Right renal pelvis (tissue), 4 donors: ENCODE data around the gene CPLANE1. TPM values are rescaled to one million over a fixed set of nuclear protein-coding genes. Genes with fewer than 3 reads are reported as not detected.
A peak's percentile ranks its signal among the peaks of the same experiment; 100 is the strongest.
"Not testable (repeated sequence)": the region's sequence is repeated elsewhere in the genome, so short reads cannot be mapped to it uniquely, and the experiment has no call there.

Experiments
- DNase-seq, 4 donors: peaks; one replicate each; pipeline ENCODE4 v3.0.0-alpha.2; 2013; ENCODE audit warnings: low read depth in 4 of 4, low spot score in 3 of 4, missing footprints in 1 of 4
- polyA plus RNA-seq, 4 donors: library from polyadenylated mRNA; unstranded; fragments of 120-200 nt; gene quantifications; one replicate each; pipeline ENCODE4 v1.2.1, GENCODE V29; 2013; ENCODE audit not compliant: insufficient read length in 4 of 4

The CPLANE1 gene
- polyA plus RNA-seq, 4 donors: 23.3 to 37.9 (median 30.3) TPM

DNA sequence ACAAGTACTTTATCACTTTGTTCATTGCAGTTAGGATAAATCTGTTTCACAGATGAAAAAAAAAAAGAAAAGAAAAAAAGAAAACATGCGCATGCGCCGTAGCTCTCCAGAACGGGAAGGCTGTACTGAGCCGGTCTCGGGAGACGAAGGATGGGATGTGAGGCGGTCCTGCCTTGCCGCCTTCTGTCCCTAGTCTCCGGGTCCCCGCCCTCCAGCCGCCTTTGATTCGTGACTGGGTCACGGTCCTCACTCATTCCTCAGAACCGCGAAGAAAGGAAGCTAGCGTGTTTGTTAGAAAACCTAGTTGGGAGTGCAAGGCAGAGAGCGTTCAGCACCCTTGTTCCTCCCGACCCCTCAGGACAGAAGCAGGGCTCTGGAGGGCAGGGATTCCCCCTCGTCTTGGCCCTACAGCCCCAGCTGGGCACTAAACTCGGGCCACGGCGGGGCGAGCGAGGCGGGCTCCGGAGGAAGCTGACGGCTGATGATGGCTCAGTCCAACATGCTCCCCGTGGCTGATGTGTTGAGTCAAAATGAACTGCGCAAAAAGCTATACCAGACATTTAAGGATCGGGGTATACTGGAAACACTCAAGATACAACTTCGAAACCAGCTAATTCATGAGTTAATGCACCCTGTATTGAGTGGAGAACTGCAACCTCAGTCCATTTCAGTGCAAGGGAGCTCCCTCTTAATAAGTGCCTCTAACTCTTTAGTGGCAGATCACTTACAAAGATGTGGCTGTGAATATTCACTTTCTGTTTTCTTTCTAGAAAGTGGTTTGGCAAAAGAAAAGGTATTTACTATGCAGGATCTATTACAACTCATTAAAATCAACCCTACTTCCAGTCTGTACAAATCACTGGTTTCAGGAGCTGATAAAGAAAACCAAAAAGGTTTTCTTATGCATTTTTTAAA lies 40.0 kb downstream of the CPLANE1 start:
- DNase-seq: peak in 3 of 4 donors; percentile 3 to 12 (median 4)

DNA sequence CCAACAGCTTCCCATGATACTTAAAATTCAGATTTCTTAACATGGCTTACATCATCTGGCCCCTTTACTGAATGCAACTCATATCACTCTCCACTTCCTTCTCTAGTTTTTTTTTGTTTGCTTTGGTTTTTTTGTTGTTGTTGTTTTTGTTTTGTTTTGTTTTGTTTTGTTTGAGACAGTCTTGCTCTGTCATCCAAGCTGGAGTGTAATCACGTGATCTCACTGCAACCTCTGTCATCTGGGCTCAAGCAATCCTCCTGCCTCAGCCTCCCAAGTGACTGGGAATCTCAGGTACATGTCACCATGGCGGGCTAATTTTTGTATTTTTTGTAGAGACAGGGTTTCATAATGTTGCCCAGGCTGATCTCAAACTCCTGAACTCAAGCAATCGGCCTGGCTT lies 41.4 kb downstream of the CPLANE1 start:
- DNase-seq: no peak

DNA sequence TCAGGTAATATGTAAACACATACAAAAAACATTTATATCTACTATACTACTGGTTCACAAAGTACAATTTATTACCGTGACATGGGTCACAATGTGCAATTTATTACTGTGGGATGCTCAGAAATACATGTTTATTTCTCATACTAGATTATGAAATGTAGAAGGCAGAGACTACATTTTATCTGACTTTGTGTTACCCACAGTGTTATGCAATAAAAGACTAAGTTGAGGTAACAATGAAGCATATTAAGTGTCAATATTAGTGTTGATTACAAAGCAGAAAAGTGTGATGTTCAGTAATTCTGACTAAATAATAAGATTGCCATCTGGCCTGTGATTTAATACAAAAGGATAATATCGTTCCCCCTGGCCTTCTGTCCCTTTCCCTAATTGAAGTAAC lies 42.4 kb downstream of the CPLANE1 start:
- no peak for DNase-seq

DNA sequence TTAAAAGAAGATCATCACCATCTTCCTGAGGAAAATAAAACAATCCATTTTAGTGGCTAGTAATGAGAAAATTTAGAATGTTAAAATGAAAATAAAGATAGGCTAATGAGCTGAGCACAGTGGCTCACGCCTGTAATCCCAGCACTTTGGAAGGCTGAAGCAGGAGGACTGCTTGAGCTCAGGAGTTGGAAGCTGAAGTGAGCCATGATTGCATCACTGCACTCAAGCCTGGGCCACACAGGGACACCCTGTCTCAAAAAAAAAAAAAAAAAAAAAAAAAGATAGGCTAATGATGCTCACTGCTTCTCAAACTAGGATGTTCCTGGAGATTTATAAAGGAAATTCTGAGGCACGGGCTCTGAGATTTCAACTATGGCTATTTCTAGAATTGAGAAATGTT lies 50.3 kb downstream of the CPLANE1 start:
- no peak for DNase-seq

DNA sequence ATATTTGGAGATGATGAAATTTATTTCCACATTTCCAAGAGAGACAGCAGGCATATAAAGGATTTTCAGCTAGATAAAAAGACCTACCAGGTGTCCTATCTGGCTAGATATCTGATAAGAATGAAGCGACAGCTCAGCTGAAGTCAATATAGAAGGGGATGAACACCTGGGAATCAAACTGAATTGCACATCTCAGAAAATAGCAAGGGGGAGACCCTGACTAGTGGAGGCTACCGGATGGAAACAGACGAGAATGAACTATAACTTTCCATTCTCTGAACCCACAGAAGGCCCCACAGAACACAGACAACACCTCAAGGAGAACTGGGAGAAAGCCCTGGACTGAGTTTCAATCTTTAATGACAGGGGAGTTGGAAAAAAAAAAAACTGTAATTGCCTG lies 51.1 kb downstream of the CPLANE1 start:
- no peak for DNase-seq

DNA sequence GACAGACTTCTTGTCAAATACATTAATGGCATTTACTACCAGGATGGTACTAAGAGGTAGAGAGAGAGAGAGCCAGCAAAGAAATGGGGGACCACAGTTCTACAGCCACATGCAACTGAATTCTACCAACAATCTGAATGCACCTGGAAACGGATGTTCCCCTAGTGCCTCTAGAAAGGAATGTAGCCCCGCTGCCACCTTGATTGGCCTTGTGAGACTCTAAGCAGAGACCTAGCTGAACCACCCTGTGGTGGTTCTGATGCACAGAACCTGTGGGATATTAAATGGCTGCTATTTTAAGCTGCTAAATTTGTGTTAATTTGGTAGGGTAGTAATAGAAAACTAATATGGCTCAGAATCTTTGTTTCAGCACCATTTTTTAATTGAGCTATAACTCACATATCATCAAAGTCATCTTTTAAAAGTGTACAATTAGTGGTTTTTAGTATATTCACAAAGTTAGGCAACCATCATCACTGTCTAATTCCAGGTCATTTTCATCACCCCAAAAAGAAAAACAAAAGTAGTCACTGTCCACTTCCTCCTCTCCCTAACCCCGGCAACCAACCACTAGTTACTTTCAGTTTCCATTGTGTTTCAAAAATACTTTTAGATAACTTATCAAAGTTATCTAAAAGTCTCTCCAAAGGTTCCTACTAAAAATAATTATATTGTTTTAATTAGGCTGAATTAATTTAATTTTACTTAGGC lies 51.7 kb downstream of the CPLANE1 start:
- DNase-seq: no peak

DNA sequence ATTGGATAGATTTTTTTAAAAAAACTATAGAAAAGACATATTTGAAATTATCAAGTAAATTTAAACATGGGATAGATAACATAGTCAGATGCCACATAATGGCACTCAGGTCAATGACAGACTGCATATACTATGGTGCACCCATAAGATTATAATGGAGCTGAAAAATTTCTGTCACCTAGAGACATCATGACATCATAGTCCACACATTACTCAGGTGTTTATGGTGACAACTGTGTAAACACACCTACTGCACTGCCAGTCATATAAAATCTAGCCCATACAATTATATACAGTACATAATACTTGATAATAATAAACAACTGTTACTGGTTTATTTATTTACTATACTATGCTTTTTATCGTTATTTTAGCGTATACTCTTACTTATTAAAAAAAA lies 58.6 kb downstream of the CPLANE1 start:
- DNase-seq: no peak

DNA sequence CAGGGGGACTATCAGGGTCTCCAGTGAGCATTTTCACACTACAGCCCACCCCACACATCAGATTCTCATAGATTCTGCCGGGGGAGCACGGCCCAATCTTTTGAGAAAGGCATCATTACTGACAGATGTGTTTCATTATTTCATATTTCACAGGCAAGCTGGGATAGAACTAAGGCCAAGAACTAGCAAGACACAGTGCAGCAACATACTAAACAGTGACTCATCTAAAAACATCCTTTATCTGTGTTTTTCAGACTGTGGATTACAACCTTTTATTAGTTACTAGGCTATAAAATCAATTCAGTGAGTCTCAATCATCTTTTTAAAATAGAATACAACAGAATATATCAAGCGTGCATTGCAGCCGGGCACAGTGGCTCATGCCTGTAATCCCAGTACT lies 59.8 kb downstream of the CPLANE1 start:
- DNase-seq: no peak

DNA sequence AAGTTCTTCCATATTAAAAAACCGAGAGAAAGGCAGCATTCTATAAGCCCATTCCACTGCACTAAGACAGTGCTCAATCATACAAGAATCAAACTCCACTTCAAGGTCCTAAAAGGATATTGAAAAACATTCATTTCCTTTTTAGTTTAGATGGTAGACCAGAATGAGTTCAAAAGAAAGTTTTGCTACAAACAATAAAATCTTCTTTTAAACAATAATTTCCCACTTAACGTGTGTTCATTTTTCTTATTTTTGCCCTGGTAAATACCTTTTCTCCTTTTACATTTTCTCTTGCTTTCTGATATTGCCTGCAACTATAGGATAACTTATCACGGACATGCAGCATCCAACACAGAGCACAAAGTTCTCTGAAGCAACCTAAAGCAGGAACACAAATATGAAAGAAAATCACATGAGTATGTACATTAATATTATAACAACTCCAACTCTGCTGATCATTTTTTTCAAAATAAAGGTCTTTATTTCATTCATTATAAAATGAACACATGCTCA lies 61.7 kb downstream of the CPLANE1 start:
- no peak for DNase-seq

DNA sequence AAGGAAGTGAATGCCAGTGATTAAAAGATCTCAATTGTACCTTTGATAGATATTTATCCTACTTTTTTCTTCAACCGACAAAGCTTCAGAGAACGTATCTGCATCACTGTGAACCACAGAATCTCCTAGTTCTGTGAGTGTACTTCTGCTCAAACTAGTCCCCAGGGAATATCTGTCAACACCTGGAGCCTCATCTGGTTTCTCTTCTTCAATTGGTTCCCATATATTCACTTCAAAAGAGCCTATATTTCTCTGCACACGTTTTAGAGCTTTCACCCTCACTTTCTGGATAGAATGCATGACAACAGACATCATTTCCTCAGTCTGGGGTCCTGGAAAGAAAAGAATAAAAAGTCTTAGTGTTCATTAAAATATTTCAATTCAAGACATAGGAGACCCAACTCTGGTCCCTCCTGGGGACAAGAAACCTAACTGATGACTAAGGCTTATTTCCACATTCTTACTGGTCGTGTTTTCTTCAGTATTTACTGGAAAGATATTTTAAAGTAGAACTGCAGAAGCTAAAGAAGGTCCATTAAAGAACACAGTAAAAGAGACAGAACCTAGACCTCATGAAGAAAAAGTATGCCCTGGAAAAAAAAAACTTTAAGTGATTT lies 64.3 kb downstream of the CPLANE1 start:
- DNase-seq: no peak

DNA sequence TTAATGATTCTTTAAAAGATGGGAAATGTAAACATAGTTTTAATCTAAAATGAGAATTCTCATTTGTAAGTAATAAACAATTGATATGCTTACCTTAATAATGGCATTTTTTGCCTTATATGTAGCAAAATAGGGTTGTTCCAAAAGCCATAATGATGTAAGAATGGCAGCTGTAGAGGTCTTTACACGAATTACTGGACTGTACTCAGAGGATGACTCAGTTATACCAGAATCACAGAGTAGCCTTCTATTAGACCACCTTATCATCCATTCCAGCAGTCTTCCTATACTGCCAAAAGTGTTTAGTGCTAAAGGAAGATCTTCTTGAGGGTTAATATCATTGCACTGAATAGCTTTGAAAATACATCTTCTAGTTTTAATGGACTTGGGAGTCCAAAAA lies 66.5 kb downstream of the CPLANE1 start:
- no peak for DNase-seq

DNA sequence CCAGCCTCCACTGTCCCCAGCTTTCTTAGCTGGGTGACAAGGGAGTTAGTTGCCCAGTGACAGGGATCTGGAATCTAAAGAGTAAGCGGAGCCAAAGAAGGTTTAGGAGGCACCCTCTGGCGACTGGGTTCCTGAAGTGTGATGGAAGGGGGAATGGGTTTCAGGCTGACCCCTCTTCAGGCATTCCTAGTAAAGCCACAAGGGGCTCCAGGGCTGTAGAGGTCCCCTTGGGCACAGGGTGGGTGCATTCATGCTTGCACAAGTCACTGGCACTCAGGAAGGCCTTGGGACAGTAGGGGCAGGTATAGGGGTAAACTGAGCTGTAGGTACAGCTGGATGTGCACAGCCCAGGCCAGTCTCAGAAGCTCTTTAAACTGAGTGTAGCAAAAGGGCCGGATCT lies 74.2 kb downstream of the CPLANE1 start:
- no peak for DNase-seq

DNA sequence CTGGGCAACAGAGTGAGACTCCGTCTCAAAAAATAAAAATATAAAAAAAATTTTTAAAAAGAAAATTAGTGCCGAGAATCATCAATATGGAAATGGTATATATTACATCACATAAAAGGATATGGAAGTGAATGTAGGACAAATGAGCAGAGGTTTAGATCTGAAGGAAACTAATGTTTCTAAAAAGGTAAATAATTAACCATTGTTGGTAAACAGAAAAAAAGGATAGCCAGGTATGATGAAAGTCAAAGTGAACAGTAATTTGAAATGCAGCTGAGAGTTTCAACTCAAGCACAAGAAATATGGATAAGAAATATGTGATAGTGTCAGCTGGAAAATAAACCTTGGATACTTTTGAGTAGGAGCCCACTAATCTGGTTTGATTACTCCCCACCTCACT lies 76.2 kb downstream of the CPLANE1 start:
- no peak for DNase-seq

DNA sequence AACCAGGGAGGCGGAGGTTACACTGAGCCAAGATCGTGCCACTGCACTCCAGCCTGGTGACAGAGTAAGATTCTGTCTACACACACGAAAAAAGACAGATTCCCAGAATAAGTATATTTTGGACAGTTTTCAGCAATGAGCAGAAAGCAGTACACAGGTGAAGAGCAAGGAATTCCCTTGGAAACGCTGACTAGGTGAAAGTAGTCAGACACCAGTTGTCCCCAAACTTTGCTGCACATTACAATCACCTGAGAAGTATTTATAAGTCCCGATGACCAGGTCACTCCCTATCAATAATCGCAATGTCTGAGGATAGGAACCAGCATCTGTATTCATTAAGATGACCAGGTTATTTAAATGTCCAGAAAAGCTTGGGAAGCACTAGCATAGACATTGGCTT lies 78.3 kb downstream of the CPLANE1 start:
- no peak for DNase-seq

DNA sequence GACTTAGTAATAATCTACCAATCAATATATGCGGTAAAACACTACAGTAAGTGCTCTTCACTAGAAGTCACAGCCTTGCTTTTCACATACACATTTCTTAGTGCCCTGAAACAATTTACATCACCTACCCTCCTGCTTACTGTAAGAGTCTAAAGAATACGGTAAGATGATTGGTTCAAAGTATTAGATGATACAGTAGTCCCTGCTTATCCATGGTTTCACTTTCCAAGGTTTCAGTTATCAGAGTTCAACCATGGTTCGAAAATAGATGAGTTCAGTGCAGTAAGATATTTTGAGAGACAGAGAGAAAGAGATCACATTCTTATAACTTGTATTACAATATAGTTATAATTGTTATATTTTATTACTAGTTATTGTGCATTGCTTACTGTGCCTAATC lies 83.0 kb downstream of the CPLANE1 start:
- no peak for DNase-seq

DNA sequence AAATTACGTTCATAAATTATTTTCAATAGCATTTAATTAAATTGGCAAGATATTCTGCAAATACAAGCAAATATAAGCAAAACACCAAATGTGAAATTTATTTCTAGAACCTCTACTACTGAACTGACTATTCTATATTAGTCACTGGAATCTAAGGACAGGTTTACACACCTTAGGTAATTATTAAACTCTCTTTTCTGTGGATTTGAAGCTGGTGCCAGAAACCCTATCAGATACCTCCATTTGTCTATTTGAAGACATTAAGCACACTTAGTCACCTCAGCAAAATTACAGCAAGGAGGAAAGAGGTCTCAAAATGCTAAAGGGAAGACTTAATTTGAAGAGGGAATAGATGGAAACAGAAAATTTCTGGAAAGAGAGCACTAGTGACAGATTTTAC lies 83.4 kb downstream of the CPLANE1 start:
- DNase-seq: no peak

DNA sequence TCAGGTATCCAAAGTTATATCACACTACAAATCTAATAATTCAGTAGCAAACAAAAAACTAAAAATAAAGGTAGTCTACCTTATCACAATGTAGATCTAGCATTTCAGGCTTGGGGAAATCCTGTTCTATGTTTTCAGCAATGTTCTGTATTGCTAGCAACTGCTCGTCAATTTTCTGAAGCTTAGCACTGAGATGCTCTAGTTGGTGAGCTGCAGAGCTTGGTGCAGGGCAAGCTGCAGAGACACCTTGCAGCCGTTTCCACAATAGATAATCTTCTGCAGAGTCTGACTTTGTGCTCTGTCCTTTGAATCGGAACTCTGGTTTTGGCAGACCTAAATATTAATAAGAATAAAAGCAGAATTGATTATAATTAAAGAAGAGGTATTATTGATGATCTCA lies 95.5 kb downstream of the CPLANE1 start:
- DNase-seq: no peak

DNA sequence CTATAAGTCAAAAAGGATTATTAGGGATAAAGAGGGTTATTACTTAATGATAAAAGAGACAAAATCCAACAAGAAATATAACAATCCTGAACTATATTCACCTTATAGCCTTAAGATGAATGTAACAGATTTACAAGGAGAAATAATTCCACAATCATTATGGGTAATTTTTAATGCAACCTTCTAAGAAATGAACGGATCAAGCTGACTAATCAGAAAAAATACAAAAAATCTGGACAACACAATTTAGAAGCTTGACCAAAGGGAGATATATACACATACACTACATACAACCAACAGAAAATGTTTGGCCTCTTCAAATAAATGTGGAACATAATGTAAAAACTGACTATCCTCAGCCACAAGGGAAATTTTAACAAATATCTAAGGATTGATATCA lies 102.3 kb downstream of the CPLANE1 start:
- DNase-seq: no peak

DNA sequence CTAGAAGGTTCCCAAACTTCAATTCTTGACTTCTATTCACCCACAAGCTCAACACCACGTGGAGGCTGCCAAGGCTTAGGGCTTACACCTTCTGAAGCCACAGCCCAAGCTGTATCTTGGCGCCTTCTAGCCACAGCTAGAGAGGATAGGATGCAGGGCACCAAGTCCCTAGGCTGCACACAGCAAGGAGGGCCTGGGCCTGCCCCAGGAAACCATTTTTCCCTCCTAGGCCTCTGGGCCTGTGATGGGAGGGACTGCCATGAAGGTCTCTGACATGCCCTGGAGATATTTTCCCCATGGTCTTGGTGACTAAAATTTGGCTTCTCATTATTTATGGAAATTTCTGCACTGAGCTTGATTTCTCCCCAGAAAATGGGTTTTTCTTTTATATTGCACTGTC lies 112.5 kb downstream of the CPLANE1 start:
- no peak for DNase-seq

DNA sequence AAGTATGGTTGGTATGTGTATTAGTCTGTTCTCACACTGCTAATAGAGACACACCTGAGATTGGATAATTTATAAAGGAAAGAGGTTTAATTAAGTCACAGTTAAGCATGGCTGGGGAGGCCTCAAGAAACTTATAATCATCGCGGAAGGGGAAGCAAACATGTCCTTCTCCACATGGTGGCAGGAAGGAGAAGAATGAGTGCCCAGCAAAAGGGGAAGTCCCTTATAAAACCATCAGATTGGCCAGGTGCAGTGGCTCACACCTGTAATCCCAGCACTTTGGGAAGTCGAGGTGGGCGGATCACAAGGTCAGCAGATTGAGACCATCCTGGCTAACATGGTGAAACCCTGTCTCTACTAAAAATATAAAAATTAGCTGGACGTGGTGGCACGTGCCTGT lies 113.9 kb downstream of the CPLANE1 start:
- DNase-seq: not testable (repeated sequence)

DNA sequence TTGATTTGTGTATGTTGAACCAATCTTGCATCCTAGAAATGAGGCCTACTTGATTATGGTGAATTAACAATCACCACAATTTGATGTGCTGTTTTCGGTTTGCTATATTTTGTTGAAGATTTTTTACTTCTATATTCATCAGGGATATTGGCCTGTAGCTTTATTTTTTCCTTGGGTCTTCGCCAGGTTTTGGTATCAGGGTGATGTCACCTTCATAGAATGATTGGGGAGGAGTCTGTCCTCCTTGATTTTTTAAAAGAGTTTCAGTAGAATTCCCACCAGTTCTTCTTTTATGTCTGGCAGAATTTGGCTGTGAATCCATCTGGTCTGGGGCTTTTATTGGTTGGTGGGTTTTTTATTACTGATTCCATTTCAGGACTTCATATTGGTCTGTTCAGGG lies 115.2 kb downstream of the CPLANE1 start:
- DNase-seq: no peak
